DND-41 (cell line): Measurements from ENCODE around the gene TRAF3IP3.

Source experiments
- ATAC-seq: fragments of 200-7000 bp; cut with Tn5 transposase; 3 replicates; pipeline ENCODE4 v1.9.1; 2021; ENCODE audit warnings: low read depth; ENCODE audit not compliant: insufficient read depth
- DNase-seq: peaks from one replicate; pipeline ENCODE4 v3.0.0-alpha.2; 2020
- H2AFZ ChIP-seq: 2 replicates; pipeline ENCODE4 v1.6.0; 2012; ENCODE audit warnings: low read depth, low read length
- H3K27ac ChIP-seq: 2 replicates; pipeline ENCODE4 v1.5.1; 2012; ENCODE audit warnings: low read length, inconsistent platforms
- H3K27me3 ChIP-seq: fragments of 200-600 bp; sonication (generic); 2 replicates; pipeline ENCODE4 v1.6.0; 2012; ENCODE audit warnings: low read length, mild to moderate bottlenecking, inconsistent platforms; ENCODE audit not compliant: insufficient read depth, poor library complexity
- H3K36me3 ChIP-seq: 2 replicates; pipeline ENCODE4 v1.5.1; 2012; ENCODE audit warnings: low read length, inconsistent platforms; ENCODE audit not compliant: insufficient read depth
- H3K4me1 ChIP-seq: 2 replicates; pipeline ENCODE4 v1.5.1; 2012; ENCODE audit warnings: mild to moderate bottlenecking, low read length; ENCODE audit not compliant: insufficient read depth
- H3K4me2 ChIP-seq: 2 replicates; pipeline ENCODE4 v1.6.0; 2012; ENCODE audit warnings: mild to moderate bottlenecking, moderate library complexity, low read length, inconsistent platforms; ENCODE audit not compliant: insufficient read depth
- H3K4me3 ChIP-seq, 2 experiments: fragments of 200-600 bp in 1 of 2; shearing (Covaris generic) in 1 of 2; 2 replicates each; pipeline ENCODE4 v1.5.1; 2012 to 2016; ENCODE audit warnings: inconsistent platforms in 2 of 2, low read length in 2 of 2, mild to moderate bottlenecking in 2 of 2, low read depth in 1 of 2, moderate library complexity in 1 of 2
- H3K79me2 ChIP-seq: 2 replicates; pipeline ENCODE4 v1.6.0; 2012; ENCODE audit warnings: low read length, inconsistent platforms; ENCODE audit not compliant: insufficient read depth
- H3K9ac ChIP-seq: 2 replicates; pipeline ENCODE4 v1.6.0; 2012; ENCODE audit warnings: low read depth, mild to moderate bottlenecking, inconsistent platforms, low read length, moderate library complexity
- H3K9me3 ChIP-seq: 2 replicates; pipeline ENCODE4 v1.5.1; 2012; ENCODE audit warnings: low read length, moderate library complexity, mild to moderate bottlenecking, inconsistent platforms; ENCODE audit not compliant: insufficient read depth, severe bottlenecking
- H4K20me1 ChIP-seq: 2 replicates; pipeline ENCODE4 v1.6.0; 2012; ENCODE audit warnings: low read length; ENCODE audit not compliant: insufficient read depth
- CTCF ChIP-seq: IDR thresholded peaks from 2 replicates; pipeline ENCODE4 v1.5.1; 2012; ENCODE audit warnings: borderline replicate concordance, low read length, moderate library complexity, mild to moderate bottlenecking; ENCODE audit not compliant: poor library complexity, severe bottlenecking; ENCODE audit errors: extremely low read depth
- EZH2 ChIP-seq: IDR thresholded peaks from 3 replicates; pipeline ENCODE4 v1.6.1; 2012; ENCODE audit warnings: borderline replicate concordance, low read depth, mild to moderate bottlenecking, moderate library complexity, low read length, inconsistent platforms; ENCODE audit not compliant: severe bottlenecking

The TRAF3IP3 gene

GRCh38 chr1:209800984-209801834 lies 45.4 kb downstream of the TRAF3IP3 start:
- ATAC-seq = no peak
- no peak overlapping the region for H3K4me2 ChIP-seq
- H3K9ac ChIP-seq = no peak overlapping the region

GRCh38 chr1:209802117-209802779 lies 46.4 kb downstream of the TRAF3IP3 start:
- H3K4me1 ChIP-seq = no peaks in the 10 kb centered on the region
- H3K4me3 ChIP-seq = no peak overlapping the region
- DNase-seq (no peak), ATAC-seq (no peak)
- peaks cover 4% of the 10 kb centered on the region for H3K27me3 ChIP-seq
- no peak overlapping the region for H3K4me2 ChIP-seq
- H3K79me2 ChIP-seq = no peaks in the 10 kb centered on the region
- no peak overlapping the region for H3K27ac ChIP-seq
- H3K9ac ChIP-seq = no peak overlapping the region
- H2AFZ ChIP-seq = no peak overlapping the region
- TF ChIP-seq EZH2 = no peak
- no peak for TF ChIP-seq CTCF
- H3K36me3 ChIP-seq = no peaks in the 10 kb centered on the region
- H4K20me1 ChIP-seq = no peaks in the 10 kb centered on the region
- H3K9me3 ChIP-seq = no peaks in the 10 kb centered on the region

More at GRCh38 chr1:209800984-209801834, 45.4 kb downstream of the TRAF3IP3 start:
- H3K79me2 ChIP-seq = no peaks in the 10 kb centered on the region
- H3K36me3 ChIP-seq = no peaks in the 10 kb centered on the region
- no peak for DNase-seq
- no peak overlapping the region for H3K4me3 ChIP-seq
- no peaks in the 10 kb centered on the region for H3K4me1 ChIP-seq
- H3K9me3 ChIP-seq = no peaks in the 10 kb centered on the region
- TF ChIP-seq CTCF = no peak
- TF ChIP-seq EZH2 = no peak
- H4K20me1 ChIP-seq = no peaks in the 10 kb centered on the region
- no peak overlapping the region for H3K27ac ChIP-seq
- H3K27me3 ChIP-seq = peaks cover 4% of the 10 kb centered on the region
- H2AFZ ChIP-seq = no peak overlapping the region

- DNase-seq (no peak), ATAC-seq (no peak)
- Histone ChIP-seq H3K9me3 (no peaks in the 10 kb centered on the region), H3K27me3 (peaks cover 4% of the 10 kb centered on the region), H3K4me1 (no peaks in the 10 kb centered on the region), H3K27ac (no peak overlapping the region), H3K36me3 (no peaks in the 10 kb centered on the region), H4K20me1 (no peaks in the 10 kb centered on the region), H2AFZ (no peak overlapping the region), H3K9ac (no peak overlapping the region), H3K4me3 (no peak overlapping the region), H3K4me2 (no peak overlapping the region), H3K79me2 (no peaks in the 10 kb centered on the region)
- no peak for TF ChIP-seq EZH2
- no peak for TF ChIP-seq CTCF
These were observed 46.9 kb downstream of the TRAF3IP3 start for GRCh38 chr1:209802780-209803152.
